ENCODE data around the gene COA6.
"Not testable (repeated sequence)": the region's sequence is repeated elsewhere in the genome, so short reads cannot be mapped to it uniquely, and the experiment has no call there.

The COA6 gene

DNA sequence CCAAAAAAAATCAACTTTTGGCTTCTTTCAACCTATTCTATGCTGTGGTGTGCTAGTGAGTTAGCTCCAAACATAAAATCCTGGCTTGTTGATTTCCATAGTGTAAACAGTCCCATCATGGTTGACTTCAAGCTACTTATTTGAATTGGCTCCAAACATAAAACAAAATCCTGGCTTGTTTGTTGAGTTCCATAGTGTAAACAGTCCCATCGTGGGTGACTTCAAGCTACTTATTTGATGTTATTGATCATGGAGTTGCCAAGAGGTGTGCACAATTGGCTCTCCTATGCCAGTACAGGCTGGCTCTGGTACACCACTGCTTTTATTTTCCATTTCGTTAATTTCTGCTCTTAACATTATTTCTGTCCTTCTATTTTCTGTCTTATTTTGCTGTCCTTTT lies 1.8 kb upstream of the COA6 start:
- no peak for DNase-seq

DNA sequence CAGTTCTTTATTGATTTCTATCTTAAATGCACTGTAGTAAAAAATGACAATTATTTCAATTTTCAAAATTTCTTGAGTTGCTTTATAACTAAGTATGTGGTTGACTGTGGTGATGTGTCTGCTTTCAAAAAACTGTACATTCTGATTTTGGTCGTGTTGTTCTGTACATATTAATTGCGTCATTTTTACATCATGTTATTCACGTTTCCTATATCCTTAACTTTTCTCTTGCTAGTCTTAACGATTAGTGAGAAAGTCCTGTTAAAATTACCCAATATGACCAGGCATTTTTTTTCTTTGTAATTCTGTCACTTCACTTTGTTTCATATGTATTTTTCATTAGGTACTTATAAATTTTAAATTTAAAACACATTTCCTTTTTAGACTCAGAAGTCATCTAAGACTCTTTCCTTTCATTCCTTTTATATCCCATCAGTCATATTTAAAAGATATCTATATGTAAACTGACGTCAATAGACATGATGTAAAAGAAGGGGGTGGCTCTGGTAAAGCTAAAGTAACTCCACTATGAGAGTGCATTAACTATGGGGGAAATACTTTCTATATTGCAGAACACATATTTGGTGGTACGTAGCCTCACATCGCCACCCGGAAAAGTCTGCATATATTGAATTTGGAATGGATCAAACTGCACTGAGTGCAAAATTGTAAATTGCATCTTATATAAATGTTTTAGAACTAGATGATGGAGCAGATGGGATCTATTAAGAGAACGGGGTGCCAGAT lies 1.1 kb upstream of the COA6 start:
- DNase-seq = no peak

DNA sequence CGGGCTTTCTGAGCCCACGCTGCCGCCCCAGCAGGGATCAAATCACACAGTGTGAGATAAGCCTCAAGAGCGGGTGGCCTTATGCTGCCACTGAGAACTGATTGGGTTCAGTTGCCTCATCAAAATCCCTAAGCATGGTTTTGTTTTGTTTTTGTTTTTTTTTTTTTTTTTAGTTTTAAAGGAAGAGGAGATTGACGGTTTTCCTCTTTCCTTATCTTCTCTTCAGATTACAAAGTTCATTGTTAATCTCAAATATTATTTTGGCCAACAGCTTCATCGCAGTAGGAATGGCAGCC lies 651 bp downstream of the COA6 start:
- DNase-seq = no peak

DNA sequence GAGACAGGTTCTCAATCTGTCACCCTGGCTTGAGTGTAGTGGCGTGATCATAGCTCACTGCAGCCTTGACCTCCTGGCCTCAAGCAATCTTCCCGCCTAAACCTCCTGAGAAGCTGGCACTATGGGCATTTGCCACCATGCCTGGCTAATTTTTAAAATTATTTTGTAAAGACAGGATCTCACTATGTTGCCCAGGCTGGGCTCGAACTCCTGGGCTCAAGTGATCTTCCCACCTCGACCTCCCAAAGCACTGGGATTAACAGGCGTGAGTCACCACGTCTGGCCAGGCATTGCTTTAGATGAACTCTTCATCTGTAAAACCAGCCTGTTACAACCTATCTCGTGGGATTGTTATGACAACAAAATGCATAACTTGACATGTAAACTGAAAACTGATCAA lies 2.4 kb downstream of the COA6 start:
- DNase-seq = no peak

DNA sequence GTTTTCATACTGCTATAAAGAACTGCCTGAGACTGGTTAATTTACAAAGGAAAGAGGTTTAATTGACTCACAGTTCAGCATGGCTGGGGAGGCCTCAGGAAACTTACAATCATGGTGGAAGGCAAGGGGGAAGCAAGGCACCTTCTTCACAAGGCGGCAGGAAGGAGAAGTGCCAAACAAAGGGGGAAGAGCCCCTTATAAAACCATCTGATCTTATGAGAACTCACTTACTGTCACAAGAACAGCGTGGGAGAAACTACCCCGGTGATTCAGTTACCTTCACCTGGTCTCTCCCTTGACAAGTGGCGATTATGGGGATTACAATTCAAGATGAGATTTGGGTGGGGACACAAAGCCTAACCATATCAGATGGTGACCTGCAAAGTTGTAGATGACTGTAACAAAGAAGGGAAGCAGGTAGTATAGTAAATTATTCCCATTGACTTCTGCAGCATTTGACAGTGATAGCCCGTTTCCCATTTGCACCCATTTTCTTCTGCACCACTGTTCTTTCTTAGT lies 6.4 kb downstream of the COA6 start:
- DNase-seq = not testable (repeated sequence)

DNA sequence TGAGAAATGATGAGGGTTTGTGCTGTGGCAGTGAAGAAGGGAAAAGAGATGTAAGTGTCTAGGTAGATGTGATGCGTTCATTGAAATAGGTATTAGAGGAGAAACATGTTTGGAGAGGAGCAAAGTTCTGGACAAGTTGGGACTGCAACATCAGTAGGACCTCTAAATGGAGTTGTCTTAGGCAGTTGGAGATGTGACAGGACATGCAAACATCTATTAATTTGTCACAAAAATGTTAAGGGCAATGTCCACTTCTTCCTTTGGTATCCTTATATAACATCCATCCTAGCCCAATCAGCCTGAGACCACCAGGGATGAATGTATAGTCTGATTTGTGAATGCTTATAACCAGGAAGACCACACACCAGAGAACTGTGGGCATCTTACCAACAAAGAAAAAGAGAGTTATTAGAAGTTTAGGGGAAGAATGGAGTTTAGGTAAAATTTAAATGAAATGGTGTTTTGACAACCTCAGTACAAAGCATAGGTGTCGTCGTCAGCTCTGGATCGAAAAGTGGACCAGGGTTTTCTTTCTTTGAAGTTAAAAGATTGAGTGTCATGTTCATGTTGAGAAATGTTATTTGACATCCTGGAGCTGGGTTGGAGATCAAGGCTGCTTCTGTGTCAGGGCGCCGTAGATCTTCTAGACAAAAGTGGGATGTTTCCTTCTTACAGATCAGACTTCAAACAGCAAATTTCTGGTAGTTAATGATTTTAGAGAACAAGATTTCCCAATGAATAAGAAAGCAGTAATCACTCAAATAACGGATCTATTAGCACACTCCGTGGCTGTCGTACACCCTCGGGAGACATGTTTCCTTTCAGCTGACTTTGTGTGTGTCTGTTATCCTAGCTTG lies 8.7 kb downstream of the COA6 start:
- DNase-seq = no peak

DNA sequence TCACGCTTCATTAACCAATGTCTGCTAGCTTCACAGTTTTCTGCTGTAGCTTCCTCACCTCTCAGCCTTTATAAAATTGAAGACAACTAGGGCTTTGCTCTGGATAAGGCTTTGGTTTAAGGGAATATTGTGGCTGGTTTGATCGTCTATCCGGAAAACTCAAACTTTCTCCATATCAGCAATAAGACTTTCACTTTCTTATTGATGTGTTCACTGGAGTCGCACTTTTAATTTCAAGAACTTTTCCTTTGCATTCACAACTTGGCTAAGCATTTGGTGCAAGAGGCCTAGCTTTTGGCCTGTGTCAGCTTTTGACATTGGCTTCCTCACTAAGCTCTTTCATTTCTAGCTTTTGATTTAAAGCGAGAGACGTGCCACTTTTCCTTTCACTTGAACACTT lies 12.9 kb downstream of the COA6 start:
- DNase-seq = no peak

DNA sequence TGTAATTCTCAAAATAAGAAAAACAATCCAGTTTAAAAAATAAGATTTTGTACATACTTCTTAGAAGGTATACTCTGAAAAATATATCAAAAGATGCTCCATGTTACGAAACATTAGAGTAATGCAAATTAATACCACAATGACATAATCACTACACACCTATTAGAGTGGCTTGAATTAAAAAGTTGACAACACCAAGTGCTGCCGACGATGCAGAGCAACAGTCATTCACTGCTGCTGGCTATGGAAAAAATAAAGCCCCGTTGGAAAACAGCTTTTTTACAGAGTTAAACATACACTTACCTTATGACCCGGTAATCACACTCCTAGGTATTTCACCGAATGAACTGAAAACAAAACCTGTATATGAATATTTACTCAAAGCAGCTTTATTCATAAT lies 14.8 kb downstream of the COA6 start:
- DNase-seq = no peak

DNA sequence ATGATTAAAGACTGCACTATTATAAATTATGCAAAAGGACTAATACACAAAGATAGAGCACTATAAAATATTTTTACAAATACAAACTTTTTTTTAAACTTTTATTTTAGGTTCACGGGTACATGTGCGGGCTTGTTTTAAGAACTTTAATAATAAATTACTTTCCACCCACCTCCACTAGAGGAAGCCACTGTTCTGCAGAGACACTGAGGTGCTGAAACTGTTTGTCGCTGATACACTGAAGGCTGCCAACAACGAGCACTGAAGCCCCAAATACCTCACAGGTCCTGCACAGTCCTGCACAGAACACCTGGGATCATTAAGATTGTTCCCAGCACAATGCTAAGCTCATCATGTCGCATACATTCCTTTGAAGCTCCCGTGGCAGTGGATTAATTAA lies 19.9 kb downstream of the COA6 start:
- no peak for DNase-seq

DNA sequence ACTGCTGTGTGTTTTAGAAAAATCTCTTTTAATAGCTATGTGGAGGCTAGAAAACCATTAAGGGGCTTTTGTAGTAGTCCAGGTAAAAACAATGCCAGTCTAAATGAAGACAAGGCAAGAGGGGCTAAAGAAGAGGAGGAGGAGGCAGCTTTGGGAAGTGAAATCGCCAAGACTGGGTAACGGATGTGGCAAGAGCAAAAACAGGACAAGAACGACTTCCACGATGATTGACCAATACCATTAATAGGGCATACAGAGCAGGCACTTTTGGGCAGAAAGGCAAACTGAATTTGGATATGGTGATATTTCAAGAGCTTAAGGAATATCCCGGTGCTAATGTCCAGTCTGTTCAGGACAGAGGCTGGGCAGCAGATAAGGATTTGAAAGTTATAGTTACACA lies 22.0 kb downstream of the COA6 start:
- DNase-seq = no peak

DNA sequence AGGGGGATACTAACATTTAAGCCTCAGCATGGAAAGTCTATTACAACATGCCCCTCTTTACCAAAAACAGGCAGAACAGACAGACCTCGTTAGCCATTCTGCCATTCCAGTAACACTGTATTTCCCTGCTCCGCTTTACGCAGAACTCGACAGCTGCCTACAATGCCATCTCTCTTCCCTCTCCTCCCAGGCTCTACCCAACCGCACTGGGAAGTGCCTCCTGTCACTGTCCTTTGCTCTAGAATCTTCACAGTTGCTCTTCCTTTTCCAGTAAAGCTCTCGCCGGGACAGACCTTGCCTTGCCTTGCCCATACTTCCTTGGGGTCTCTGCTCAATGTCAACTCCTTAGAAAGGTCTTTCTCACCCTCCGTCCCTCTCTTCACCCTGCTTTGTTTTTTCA lies 22.8 kb downstream of the COA6 start:
- no peak for DNase-seq

DNA sequence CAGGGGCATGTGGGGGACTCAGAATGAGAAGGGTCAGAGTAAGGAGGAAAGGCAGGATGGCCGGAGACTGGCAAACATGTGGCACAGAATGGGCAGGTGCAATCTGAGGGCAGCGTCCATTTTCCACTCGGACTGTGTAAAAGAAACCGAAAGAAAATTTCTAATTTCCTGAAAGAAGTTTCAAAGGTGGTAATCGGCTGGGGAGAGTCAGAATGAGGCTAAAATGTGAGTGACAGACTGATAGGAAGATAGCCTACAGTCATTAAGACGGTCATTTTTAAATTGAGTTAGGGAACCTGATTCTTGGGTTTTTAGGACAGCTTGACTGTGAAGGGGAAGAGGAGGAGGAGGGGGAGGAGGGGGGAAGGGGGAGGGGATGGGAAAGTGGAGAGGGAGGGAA lies 23.6 kb downstream of the COA6 start:
- no peak for DNase-seq

DNA sequence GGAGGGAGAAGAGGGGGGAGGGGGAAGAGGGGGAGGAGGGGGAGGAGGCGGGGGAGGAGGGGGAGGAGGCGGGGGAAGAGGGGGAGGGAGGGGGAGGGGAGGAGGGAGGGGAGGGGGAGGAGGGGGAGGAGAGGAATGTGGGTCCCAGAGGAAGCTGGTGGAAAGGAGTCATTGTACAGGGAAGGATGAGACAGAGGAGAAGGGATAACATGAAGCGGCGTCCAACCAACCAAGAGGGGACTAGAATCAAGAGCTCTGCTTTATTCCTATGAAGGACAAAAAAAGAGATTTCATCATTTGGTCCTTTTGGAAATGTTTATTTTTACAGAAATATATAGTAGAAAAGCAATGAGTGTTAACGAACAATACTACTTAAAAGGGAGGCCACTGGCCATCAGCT lies 24.5 kb downstream of the COA6 start:
- no peak for DNase-seq

DNA sequence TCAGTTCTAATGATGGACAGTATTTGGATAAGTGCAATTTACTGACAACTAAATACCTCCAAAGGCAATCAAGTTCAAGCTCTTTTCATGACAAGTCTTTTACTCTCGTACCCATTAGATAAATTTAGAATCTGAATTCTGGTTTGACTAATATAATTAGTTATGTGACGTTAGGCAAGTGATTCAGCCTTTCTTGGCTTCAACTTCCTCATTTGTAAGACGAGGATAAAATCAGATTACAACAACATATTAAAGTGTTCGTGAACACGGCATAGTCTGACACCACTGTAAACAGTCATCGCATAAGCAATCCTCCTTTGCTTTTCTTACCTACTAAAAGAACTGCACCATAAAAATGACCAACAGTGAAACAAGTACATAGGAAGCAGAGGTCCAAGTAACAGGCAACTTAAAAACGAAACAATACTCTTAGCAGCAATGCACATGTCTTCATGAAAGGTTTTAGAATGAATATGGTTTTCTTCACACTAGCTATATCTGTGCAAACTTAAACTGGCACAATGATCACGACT lies 25.7 kb downstream of the COA6 start:
- DNase-seq = no peak

DNA sequence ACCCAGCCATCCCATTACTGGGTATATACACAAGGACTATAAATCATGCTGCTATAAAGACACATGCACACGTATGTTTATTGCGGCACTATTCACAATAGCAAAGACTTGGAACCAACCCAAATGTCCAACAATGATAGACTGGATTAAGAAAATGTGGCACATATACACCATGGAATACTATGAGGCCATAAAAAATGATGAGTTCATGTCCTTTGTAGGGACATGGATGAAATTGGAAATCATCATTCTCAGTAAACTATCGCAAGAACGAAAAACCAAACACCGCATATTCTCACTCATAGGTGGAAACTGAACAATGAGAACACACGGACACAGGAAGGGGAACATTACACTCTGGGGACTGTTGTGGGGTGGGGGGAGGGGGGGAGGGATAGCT lies 26.3 kb downstream of the COA6 start:
- DNase-seq = not testable (repeated sequence)

DNA sequence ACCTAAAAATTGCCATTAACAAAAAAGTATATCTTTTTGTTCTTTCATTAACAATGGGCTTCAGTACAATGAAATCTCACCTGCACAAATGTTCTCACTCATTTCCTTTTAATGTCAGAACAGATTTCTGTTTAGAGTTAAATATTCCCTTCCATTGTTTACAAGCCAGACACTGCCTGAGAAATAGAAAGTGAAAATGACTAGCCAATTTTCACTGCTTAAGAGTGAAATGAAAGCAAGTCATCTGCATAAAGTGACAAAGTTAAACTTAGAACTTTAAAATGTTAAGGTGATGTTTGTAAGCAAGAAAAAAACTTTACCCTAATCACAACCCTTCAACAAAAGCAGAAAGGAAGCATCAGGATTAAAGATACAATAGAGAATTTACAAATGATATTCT lies 27.5 kb downstream of the COA6 start:
- DNase-seq = no peak

DNA sequence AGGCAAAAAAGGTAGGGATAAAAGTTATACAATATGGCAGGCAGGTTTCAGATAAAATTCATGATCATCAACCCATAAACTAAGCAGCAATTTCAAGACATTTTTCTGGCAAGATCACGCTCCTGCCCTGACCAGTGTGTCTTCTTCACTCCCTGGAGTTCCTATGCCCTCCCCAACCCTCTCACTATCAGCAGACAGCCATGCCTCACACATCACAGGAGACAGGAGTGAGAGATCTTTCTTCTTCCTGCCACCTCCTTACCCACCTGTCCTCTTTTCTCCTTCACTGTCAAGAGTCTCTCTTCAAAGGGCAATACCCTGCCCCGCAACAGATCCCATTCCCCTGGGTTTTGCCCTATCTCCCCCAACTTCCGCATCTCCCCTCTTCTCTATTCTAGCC lies 28.4 kb downstream of the COA6 start:
- no peak for DNase-seq

DNA sequence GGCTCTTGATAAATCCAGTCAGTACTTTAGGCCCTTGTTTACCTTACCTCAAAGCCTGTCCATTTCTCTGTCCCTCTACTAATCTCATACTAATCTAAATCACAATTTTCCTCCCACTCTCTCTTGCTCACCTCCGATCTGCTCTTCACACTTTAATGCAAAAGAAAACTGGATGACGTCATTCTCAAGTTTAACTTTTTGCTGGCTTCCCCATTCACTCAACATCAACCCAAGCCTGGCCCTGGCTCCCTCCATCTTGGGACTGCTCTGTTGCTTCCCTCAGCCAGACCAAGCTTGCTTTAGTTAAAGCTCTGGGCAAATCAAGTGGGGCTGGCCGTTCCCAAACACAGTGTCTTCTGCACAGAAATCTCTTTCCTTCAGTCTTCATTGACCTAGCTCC lies 29.7 kb downstream of the COA6 start:
- no peak for DNase-seq

DNA sequence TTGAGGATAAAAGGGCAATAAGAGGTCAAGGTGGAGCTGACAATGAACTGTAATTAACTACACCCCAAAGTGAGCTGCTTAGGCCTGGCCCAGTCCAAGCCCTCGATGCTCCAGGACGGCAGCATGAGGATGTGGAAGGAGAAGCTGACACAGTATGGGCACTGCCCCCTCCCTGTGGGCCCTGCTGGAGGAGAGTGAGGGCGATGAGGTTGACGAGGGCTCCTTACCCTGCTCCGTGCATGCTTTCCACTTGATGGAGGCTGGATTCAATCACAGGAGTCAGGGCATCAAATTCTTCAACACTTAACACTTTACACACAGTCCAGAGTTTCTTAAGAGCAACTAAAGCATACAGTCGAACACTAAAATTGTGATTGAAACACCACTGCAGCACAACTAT lies 32.4 kb downstream of the COA6 start:
- no peak for DNase-seq

DNA sequence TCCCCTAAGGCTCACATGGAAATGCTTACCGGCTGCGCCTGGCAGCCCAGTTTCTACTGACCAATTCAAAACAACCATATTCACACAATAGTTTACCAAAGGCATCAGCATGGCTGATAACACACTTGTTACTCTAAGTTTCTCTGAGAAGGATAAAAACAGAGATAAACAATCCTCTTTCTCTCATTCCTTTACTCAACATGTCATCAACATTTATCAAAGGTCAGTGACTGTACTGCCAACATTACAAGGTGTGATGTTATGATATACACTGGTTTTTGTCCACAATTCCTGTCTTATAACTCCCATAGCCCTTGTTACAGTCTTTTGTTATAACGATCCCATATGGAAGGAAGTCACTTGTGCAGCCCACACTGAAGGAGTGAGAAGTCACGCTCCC lies 33.6 kb downstream of the COA6 start:
- DNase-seq = no peak

DNA sequence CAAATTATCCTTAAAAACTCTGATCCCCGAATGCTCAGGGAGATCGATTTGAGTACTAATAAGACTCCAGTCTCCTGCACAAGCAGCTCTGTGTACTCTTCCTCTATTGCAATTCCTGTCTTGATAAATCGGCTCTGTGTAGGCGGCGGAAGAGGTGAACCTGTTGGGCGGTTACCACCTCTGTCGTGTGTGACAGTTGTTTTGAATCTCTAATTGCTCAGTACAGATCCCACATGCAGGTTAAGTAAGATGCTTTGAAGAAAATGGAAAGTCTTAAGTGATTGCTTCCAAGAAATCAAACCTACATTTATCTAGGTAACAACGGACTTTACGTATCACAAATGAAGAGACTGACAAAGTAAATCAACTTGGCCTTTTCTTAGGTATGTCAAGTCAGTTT lies 35.5 kb downstream of the COA6 start:
- DNase-seq = no peak

DNA sequence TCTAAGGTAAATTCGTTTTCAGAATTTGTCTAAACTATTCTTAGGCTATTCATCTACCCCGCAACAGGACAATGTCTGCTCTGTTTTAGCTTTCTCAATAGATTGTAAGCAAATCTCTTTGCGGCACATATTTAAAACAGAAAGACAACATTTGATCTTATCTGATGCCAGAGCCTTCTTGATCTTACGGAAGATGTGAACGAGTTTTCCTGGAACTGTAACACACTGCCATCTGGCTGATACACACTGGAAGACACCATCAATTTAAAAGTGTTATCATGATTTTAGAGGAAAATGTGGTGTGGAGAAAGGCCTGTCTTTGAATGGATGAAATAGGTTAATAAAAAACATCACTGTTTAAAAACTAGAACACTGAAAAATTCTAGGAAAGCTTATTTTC lies 36.1 kb downstream of the COA6 start:
- DNase-seq = no peak

DNA sequence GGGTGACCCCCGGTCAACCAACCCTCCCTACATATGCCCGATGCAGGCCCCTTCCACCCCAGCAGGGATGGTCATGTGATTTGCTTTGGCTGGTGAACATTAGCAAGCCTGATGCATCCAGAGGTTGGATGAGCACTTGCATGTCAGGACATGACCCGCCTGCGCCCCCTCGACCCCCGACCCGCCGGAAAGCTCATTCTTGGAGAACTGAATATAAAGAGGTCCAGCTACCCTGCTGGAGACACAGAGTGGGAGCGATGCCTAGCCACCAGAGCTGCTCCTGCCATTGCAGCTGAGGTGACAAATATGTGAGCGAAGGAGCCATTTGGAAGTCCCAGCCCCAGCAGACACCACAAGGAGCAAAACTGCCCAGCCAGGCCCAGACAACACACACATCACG lies 39.6 kb downstream of the COA6 start:
- no peak for DNase-seq

DNA sequence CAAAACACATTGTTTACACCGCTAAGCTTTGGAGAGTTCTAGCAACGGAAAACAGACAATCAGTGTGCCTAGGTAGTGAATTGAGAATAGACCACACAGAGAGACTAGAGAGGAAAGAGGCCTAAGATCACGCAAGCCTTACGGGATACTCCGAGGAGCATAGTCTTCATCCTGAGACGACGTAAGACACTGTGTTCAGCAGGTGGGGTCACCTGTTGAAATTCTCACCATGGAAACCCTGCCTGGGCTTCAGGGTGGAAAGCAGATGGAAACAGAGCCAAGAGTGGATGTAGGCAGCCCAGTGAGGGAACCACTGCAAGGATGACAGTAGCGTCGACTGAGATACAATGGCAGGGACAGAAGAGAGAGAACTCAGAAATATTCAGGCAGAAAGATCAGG lies 40.2 kb downstream of the COA6 start:
- DNase-seq = no peak

All from right hindlimb (tissue), 1 donor.